B cell (primary cell): ENCODE results near the gene BCL11A. TPM values are rescaled to one million over a fixed set of nuclear protein-coding genes. Genes with fewer than 3 reads are reported as not detected.

ENCODE experiments used
- ATAC-seq: fragments of 200-7000 bp; cut with Tn5 transposase; one replicate; pipeline ENCODE4 v1.10.0; 2021; ENCODE audit warnings: low read depth, mild to moderate bottlenecking, moderate number of reproducible peaks, moderate library complexity
- CTCF ChIA-PET: fragments of 350-600 bp; sonication (Branson Sonifier 250); formaldehyde crosslinking; loops from one replicate; lab custom pipeline; 2021; ENCODE audit warnings: antibody characterized with exemption, inconsistent platforms; lab: Charles Lee
- POLR2A ChIA-PET: fragments of 350-600 bp; sonication (Branson Sonifier 250); formaldehyde crosslinking; loops from one replicate; lab custom pipeline; 2021; ENCODE audit warnings: antibody characterized with exemption; lab: Charles Lee
- DNase-seq: peaks from one replicate; pipeline ENCODE4 v3.0.0; 2013
- H2AFZ ChIP-seq: 2 replicates; pipeline ENCODE4 v1.6.1; 2012; ENCODE audit warnings: mild to moderate bottlenecking, low read depth, low read length; ENCODE audit not compliant: insufficient read depth, poor library complexity, severe bottlenecking
- H3K27ac ChIP-seq, 2 donors: 1 replicate in 1 of 2; 2 replicates in 1 of 2; pipeline ENCODE4 v1.5.1; 2012 to 2013; ENCODE audit warnings: low read length in 2 of 2, mild to moderate bottlenecking in 2 of 2, moderate library complexity in 1 of 2
- H3K27me3 ChIP-seq, 4 experiments: fragments of 200-600 bp in 1 of 4; sonication (generic) in 1 of 4; replicated peaks in 1 of 4; 1 replicate in 2 of 4; 2 replicates in 2 of 4; pipeline versions ENCODE4 v1.6.1 to v1.7.0; 2013 to 2016; ENCODE audit warnings: low read length in 3 of 4, mild to moderate bottlenecking in 2 of 4, mixed read lengths in 1 of 4, moderate library complexity in 1 of 4; ENCODE audit not compliant: insufficient read depth in 4 of 4, control insufficient read depth in 3 of 4; ENCODE audit errors: control extremely low read depth in 1 of 4
- H3K36me3 ChIP-seq, 2 experiments: replicated peaks in 1 of 2; 1 replicate in 1 of 2; 2 replicates in 1 of 2; pipeline versions ENCODE4 v1.6.1 to v1.7.1; 2013; ENCODE audit warnings: low read length in 1 of 2; ENCODE audit not compliant: insufficient read depth in 2 of 2, control insufficient read depth in 1 of 2; ENCODE audit errors: control extremely low read depth in 1 of 2, extremely low read depth in 1 of 2
- H3K4me1 ChIP-seq, 2 donors: fragments of 200-600 bp in 1 of 2; sonication (generic) in 1 of 2; 1 replicate in 1 of 2; 2 replicates in 1 of 2; pipeline versions ENCODE4 v1.5.1 to v1.6.1; 2013 to 2017; ENCODE audit warnings: low read length in 2 of 2; ENCODE audit not compliant: control insufficient read depth in 2 of 2, insufficient read depth in 2 of 2
- H3K4me2 ChIP-seq: replicated peaks from 2 replicates; pipeline ENCODE3; 2012; ENCODE audit warnings: mild to moderate bottlenecking, low read depth, low read length; ENCODE audit not compliant: poor library complexity, severe bottlenecking
- H3K4me3 ChIP-seq, 5 experiments: fragments of 200-600 bp in 1 of 5; sonication (generic) in 1 of 5; 1 replicate in 3 of 5; 2 replicates in 2 of 5; pipeline versions ENCODE4 v1.5.1 to v1.7.0; 2011 to 2016; ENCODE audit warnings: low read length in 4 of 5, mild to moderate bottlenecking in 4 of 5, low read depth in 2 of 5, control low read depth in 1 of 5, moderate library complexity in 1 of 5; ENCODE audit not compliant: insufficient read depth in 1 of 5; ENCODE audit errors: control extremely low read depth in 1 of 5, extremely low read depth in 1 of 5
- H3K79me2 ChIP-seq: fragments of 200-600 bp; sonication (generic); one replicate; pipeline ENCODE4 v1.6.0; 2016; ENCODE audit warnings: low read length; ENCODE audit not compliant: control insufficient read depth, insufficient read depth
- H3K9ac ChIP-seq: fragments of 200-600 bp; sonication (generic); 2 replicates; pipeline ENCODE4 v1.6.1; 2017; ENCODE audit warnings: mild to moderate bottlenecking, low read length, moderate library complexity
- H3K9me3 ChIP-seq, 3 donors: one replicate each; pipeline versions ENCODE4 v1.6.1 to v1.7.1; 2013; ENCODE audit warnings: low read length in 2 of 3; ENCODE audit not compliant: control insufficient read depth in 2 of 3, insufficient read depth in 1 of 3; ENCODE audit errors: control extremely low read depth in 1 of 3
- H4K20me1 ChIP-seq: 2 replicates; pipeline ENCODE4 v1.6.0; 2012; ENCODE audit warnings: mild to moderate bottlenecking, low read length; ENCODE audit not compliant: insufficient read depth, control insufficient read depth, poor library complexity, severe bottlenecking
- H3K27ac Mint-ChIP-seq: one replicate; pipeline ENCODE4 v1.8.0; 2021; ENCODE audit warnings: mixed read lengths
- H3K27me3 Mint-ChIP-seq: one replicate; pipeline ENCODE4 v1.8.0; 2021; ENCODE audit warnings: mixed read lengths
- H3K4me1 Mint-ChIP-seq: one replicate; pipeline ENCODE4 v1.8.0; 2021; ENCODE audit warnings: mixed read lengths
- H3K4me3 Mint-ChIP-seq: one replicate; pipeline ENCODE4 v1.8.0; 2021; ENCODE audit warnings: mixed read lengths
- H3K9me3 Mint-ChIP-seq: one replicate; pipeline ENCODE4 v1.8.0; 2022; ENCODE audit warnings: mixed read lengths; ENCODE audit not compliant: insufficient read depth
- CTCF ChIP-seq: fragments of 200-600 bp; IDR thresholded peaks from one replicate; pipeline ENCODE4 v1.8.0; 2022; ENCODE audit warnings: antibody characterized with exemption, mild to moderate bottlenecking
- EZH2 ChIP-seq: IDR thresholded peaks from 2 replicates; pipeline ENCODE4 v1.6.1; 2012; ENCODE audit warnings: borderline replicate concordance, low read depth, mild to moderate bottlenecking, moderate library complexity, low read length; ENCODE audit not compliant: insufficient read depth, poor library complexity, severe bottlenecking
- WGBS: methylation state at CpG from one replicate; pipeline ENCODE4 v1.1.5; 2013; ENCODE audit warnings: missing lambda C conversion rate; ENCODE audit not compliant: insufficient coverage; 5-methylcytosine and 5-hydroxymethylcytosine counted together
- intact Hi-C: fragments of 100-400 bp; cut with micrococcal nuclease; formaldehyde crosslinking; loops from one replicate; pipeline ENCODE4 v1.10.0; 2022
- polyA plus RNA-seq: library from polyadenylated mRNA; depleted of rRNA; stranded (reverse); fragments of >200 nt; gene quantifications from 2 replicates; pipeline ENCODE4 v1.2.3, GENCODE V29; 2012
- total RNA-seq, 2 donors: library from RNA; stranded (reverse); fragments of 120-200 nt in 1 of 2; gene quantifications; 1 replicate in 1 of 2; 2 replicates in 1 of 2; pipeline versions ENCODE4 v1.2.3 to v1.2.4, GENCODE V29; 2013 to 2022

Gene BCL11A
- total and polyA plus RNA-seq, 2 donors (not counting 1 experiment from before 2014, with no cell fraction given) = 81.8 to 383 TPM

GRCh38 chr2:60581433-60582282, 28.2 kb upstream of the BCL11A start:
- H3K27me3 ChIP-seq = peaks cover 0 to 14% (median 0%) of the 10 kb centered on the region in 4 experiments
- H3K4me1 Mint-ChIP-seq = peaks cover 7% of the 10 kb centered on the region
- ChIA-PET POLR2A (interaction anchor here (0.7 kb wide), 4 partner anchors 13 to 1555 kb away, joined by 4 to 5 read pairs (median 4); no protein-coding TSS in a partner anchor), CTCF (interaction anchor here (0.6 to 6.2 kb wide), 49 partner anchors 10 to 1843 kb away, joined by 3 to 133 read pairs (median 3); no protein-coding TSS in a partner anchor)
- no peaks in the 10 kb centered on the region for H3K9me3 Mint-ChIP-seq
- H3K79me2 ChIP-seq = no peaks in the 10 kb centered on the region
- H3K4me3 ChIP-seq = peak overlapping the region in 4 of 5 experiments; percentile 38 to 61 (median 51)
- H3K36me3 ChIP-seq = no peaks in the 10 kb centered on the region
- DNase-seq (peak; percentile 89), ATAC-seq (peak; percentile 100)
- intact Hi-C loops = loop anchor here (1.0 to 5.0 kb wide), 6 partner anchors 25 to 1819 kb away; no protein-coding TSS in a partner anchor
- H3K4me3 Mint-ChIP-seq = peak overlapping the region; percentile 72
- peak overlapping the region; percentile 92 for H3K4me2 ChIP-seq
- no peak overlapping the region for H3K27ac Mint-ChIP-seq
- H4K20me1 ChIP-seq = no peaks in the 10 kb centered on the region
- H3K4me1 ChIP-seq = peaks cover 7 to 10% of the 10 kb centered on the region in 2 donors
- 5% methylated on average over 55 of the region's 59 CpGs for WGBS
- H3K9me3 ChIP-seq = no peaks in the 10 kb centered on the region
- peak; percentile 98 for TF ChIP-seq CTCF
- TF ChIP-seq EZH2 = no peak
- peak overlapping the region; percentile 97 for H2AFZ ChIP-seq
- peaks cover 24% of the 10 kb centered on the region for H3K27me3 Mint-ChIP-seq
- H3K27ac ChIP-seq = no peak overlapping the region
- H3K9ac ChIP-seq = peak overlapping the region; percentile 55
